Measurements from ENCODE around the gene SMIM29.

GRCh38 chr6:34243131-34243771 is 5.6 kb downstream of the SMIM29 start:
- no peak for TF ChIP-seq NFYB (IDR thresholded peaks at IDR 0.05; ENCODE audit: insufficient read depth, low read depth, low read length)
- no peak for TF ChIP-seq ATF2 (IDR thresholded peaks at IDR 0.05; ENCODE audit: low read length)
- no peak for TF ChIP-seq CTCF (IDR thresholded peaks at IDR 0.05 in 2 of 3, conservative IDR thresholded peaks at IDR 0.05 in 1 of 3; ENCODE audit: control insufficient read depth in 2 of 3, extremely low read depth in 1 of 3, insufficient read depth in 1 of 3, low read depth in 3 of 3, low read length in 3 of 3)
- no peak for TF ChIP-seq EP300 (IDR thresholded peaks at IDR 0.05; ENCODE audit: borderline replicate concordance in 1 of 2, control insufficient read depth in 1 of 2, low read depth in 2 of 2, low read length in 2 of 2)
- no peak for TF ChIP-seq FOXM1 (IDR thresholded peaks at IDR 0.05; ENCODE audit: low read depth, low read length)
- no peak for TF ChIP-seq RCOR1 (conservative IDR thresholded peaks at IDR 0.05; ENCODE audit: low read depth, low read length)
- no peak for TF ChIP-seq CEBPB (IDR thresholded peaks at IDR 0.05; ENCODE audit: borderline replicate concordance in 1 of 2, low read depth in 2 of 2, low read length in 2 of 2)
- TF ChIP-seq ZSCAN29 (IDR thresholded peaks at IDR 0.05), result no peak
- TF ChIP-seq MAX (IDR thresholded peaks at IDR 0.05; ENCODE audit: low read depth, low read length), result no peak
- no peak for TF ChIP-seq POLR2AphosphoS5 (IDR thresholded peaks at IDR 0.05; ENCODE audit: low read length)
- no peak for TF ChIP-seq SUPT20H (IDR thresholded peaks at IDR 0.05; ENCODE audit: borderline replicate concordance, control insufficient read depth, low read depth, low read length)
- no peak for TF ChIP-seq ATF3 (IDR thresholded peaks at IDR 0.05; ENCODE audit: borderline replicate concordance, extremely low read depth, low read depth, low read length)
- no peak for TF ChIP-seq CHD2 (IDR thresholded peaks at IDR 0.05; ENCODE audit: borderline replicate concordance, low read depth, low read length)
- TF ChIP-seq CBX3 (IDR thresholded peaks at IDR 0.05; ENCODE audit: borderline replicate concordance, low read depth), result no peak
